ENCODE measurements around the gene PTEN.

The PTEN gene

DNA sequence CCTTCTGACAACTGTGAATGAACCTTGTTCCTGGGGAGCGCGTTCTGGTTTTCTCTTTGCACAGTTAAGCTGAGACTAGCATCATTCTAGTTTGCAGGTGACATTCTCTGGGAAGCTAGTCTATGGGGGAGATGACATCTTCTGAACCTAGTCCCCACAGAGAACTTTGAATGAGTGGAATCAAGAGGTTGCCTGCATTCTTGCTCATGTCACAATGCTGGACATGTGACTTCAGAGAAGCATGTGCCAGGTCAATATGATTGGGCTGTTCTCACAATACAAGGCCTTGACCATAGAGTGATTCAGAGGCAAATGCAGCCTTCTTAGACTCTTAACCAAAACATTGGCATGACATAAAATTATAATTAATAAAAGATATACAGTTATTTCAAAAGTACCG lies 22.2 kb upstream of the PTEN start:
- TF ChIP-seq POLR2AphosphoS5 (IDR thresholded peaks at IDR 0.05; ENCODE audit: low read depth, low read length) = no peak
- no peak for TF ChIP-seq FOXP2 (optimal IDR thresholded peaks at IDR 0.05; ENCODE audit: borderline replicate concordance, extremely low read depth, extremely low read length, insufficient read depth)
- no peak for TF ChIP-seq SIN3A (IDR thresholded peaks at IDR 0.05; ENCODE audit: borderline replicate concordance, insufficient read depth, low read length)
- TF ChIP-seq TAF1 (IDR thresholded peaks at IDR 0.05; ENCODE audit: borderline replicate concordance, insufficient read depth, low read length) = no peak
- TF ChIP-seq, protein P1, sequence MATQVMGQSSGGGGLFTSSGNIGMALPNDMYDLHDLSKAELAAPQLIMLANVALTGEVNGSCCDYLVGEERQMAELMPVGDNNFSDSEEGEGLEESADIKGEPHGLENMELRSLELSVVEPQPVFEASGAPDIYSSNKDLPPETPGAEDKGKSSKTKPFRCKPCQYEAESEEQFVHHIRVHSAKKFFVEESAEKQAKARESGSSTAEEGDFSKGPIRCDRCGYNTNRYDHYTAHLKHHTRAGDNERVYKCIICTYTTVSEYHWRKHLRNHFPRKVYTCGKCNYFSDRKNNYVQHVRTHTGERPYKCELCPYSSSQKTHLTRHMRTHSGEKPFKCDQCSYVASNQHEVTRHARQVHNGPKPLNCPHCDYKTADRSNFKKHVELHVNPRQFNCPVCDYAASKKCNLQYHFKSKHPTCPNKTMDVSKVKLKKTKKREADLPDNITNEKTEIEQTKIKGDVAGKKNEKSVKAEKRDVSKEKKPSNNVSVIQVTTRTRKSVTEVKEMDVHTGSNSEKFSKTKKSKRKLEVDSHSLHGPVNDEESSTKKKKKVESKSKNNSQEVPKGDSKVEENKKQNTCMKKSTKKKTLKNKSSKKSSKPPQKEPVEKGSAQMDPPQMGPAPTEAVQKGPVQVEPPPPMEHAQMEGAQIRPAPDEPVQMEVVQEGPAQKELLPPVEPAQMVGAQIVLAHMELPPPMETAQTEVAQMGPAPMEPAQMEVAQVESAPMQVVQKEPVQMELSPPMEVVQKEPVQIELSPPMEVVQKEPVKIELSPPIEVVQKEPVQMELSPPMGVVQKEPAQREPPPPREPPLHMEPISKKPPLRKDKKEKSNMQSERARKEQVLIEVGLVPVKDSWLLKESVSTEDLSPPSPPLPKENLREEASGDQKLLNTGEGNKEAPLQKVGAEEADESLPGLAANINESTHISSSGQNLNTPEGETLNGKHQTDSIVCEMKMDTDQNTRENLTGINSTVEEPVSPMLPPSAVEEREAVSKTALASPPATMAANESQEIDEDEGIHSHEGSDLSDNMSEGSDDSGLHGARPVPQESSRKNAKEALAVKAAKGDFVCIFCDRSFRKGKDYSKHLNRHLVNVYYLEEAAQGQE (IDR thresholded peaks at IDR 0.05; ENCODE audit: insufficient read depth in 1 of 2, low read depth in 2 of 2, low read length in 2 of 2) = no peak

- TF ChIP-seq TAF1 (IDR thresholded peaks at IDR 0.05; ENCODE audit: borderline replicate concordance, insufficient read depth, low read length) = no peak
- TF ChIP-seq SIN3A (IDR thresholded peaks at IDR 0.05; ENCODE audit: borderline replicate concordance, insufficient read depth, low read length) = no peak
- TF ChIP-seq, protein P1 (IDR thresholded peaks at IDR 0.05; ENCODE audit: insufficient read depth in 1 of 2, low read depth in 2 of 2, low read length in 2 of 2) = no peak
- no peak for TF ChIP-seq POLR2AphosphoS5 (IDR thresholded peaks at IDR 0.05; ENCODE audit: low read depth, low read length)
- no peak for TF ChIP-seq FOXP2 (optimal IDR thresholded peaks at IDR 0.05; ENCODE audit: borderline replicate concordance, extremely low read depth, extremely low read length, insufficient read depth)
Measured at GRCh38 chr10:87842220-87842641, 21.2 kb upstream of the PTEN start.

- no peak for TF ChIP-seq FOXP2 (optimal IDR thresholded peaks at IDR 0.05; ENCODE audit: borderline replicate concordance, extremely low read depth, extremely low read length, insufficient read depth)
- no peak for TF ChIP-seq TAF1 (IDR thresholded peaks at IDR 0.05; ENCODE audit: borderline replicate concordance, insufficient read depth, low read length)
- TF ChIP-seq SIN3A (IDR thresholded peaks at IDR 0.05; ENCODE audit: borderline replicate concordance, insufficient read depth, low read length) = no peak
- TF ChIP-seq, protein P1 (IDR thresholded peaks at IDR 0.05; ENCODE audit: insufficient read depth in 1 of 2, low read depth in 2 of 2, low read length in 2 of 2) = no peak
- TF ChIP-seq POLR2AphosphoS5 (IDR thresholded peaks at IDR 0.05; ENCODE audit: low read depth, low read length) = no peak
Measured at GRCh38 chr10:87842776-87843497, 20.5 kb upstream of the PTEN start.

- TF ChIP-seq TAF1 (IDR thresholded peaks at IDR 0.05; ENCODE audit: borderline replicate concordance, insufficient read depth, low read length) = no peak
- TF ChIP-seq SIN3A (IDR thresholded peaks at IDR 0.05; ENCODE audit: borderline replicate concordance, insufficient read depth, low read length) = no peak
- TF ChIP-seq FOXP2 (optimal IDR thresholded peaks at IDR 0.05; ENCODE audit: borderline replicate concordance, extremely low read depth, extremely low read length, insufficient read depth) = no peak
- TF ChIP-seq, protein P1 (IDR thresholded peaks at IDR 0.05; ENCODE audit: insufficient read depth in 1 of 2, low read depth in 2 of 2, low read length in 2 of 2) = no peak
- TF ChIP-seq POLR2AphosphoS5 (IDR thresholded peaks at IDR 0.05; ENCODE audit: low read depth, low read length) = no peak
Measured at GRCh38 chr10:87843714-87844113, 19.7 kb upstream of the PTEN start.
